ENCODE results near the gene LPIN3. TPM values are rescaled to one million over a fixed set of nuclear protein-coding genes. Genes with fewer than 3 reads are reported as not detected.

LPIN3 gene
- total and polyA plus RNA-seq, 2 of the 4 experiments (the other 2 are of a cell fraction) = 2.3 to 8.3 TPM

GRCh38 chr20:41394081-41394480 is 53.5 kb downstream of the LPIN3 start:
- Histone ChIP-seq H4K8ac (ENCODE audit: low read depth in 2 of 2, low read length in 2 of 2) (no peak overlapping the region), H3K4me3 (ENCODE audit: insufficient read depth, low read depth, low read length) (no peak overlapping the region), H3K4me1 (ENCODE audit: control insufficient read depth, insufficient read depth, low read length) (peaks cover 11% of the 10 kb centered on the region; the same call in 1 of the 2 replicates), H2BK5ac (ENCODE audit: low read depth, low read length, poor library complexity, severe bottlenecking) (no peak overlapping the region), H3K9ac (ENCODE audit: low read depth, low read length) (no peak overlapping the region), H3K9me3 (ENCODE audit: control insufficient read depth, insufficient read depth, low read length) (no peaks in the 10 kb centered on the region), H3K9me1 (ENCODE audit: insufficient read depth, low read length) (peaks cover 7% of the 10 kb centered on the region), H2AFZ (replicated peaks; ENCODE audit: low read length, poor library complexity) (peak overlapping the region; percentile 66), H3K14ac (replicated peaks; ENCODE audit: low read depth, low read length) (no peak overlapping the region), H3K27ac (ENCODE audit: insufficient read depth, low read length) (no peak overlapping the region), H3K79me1 (ENCODE audit: low read depth in 1 of 2, low read length in 2 of 2) (no peaks in the 10 kb centered on the region), H2BK20ac (ENCODE audit: low read depth, low read length) (no peak overlapping the region), H3K18ac (ENCODE audit: low read depth, low read length) (no peak overlapping the region), H3K4ac (ENCODE audit: low read depth, low read length) (no peak overlapping the region), H4K20me1 (ENCODE audit: insufficient read depth, low read length) (no peaks in the 10 kb centered on the region), H2AK9ac (replicated peaks; ENCODE audit: low read depth, low read length, poor library complexity) (no peak overlapping the region), H3K4me2 (ENCODE audit: low read depth, low read length) (no peak overlapping the region), H3K36me3 (ENCODE audit: control insufficient read depth, insufficient read depth, low read length) (no peaks in the 10 kb centered on the region), H3K56ac (ENCODE audit: extremely low read depth, insufficient read depth, low read length) (no peak overlapping the region), H3K27me3 (ENCODE audit: control insufficient read depth, insufficient read depth, low read length) (no peaks in the 10 kb centered on the region), H2BK15ac (ENCODE audit: low read depth, low read length) (no peak overlapping the region), H4K5ac (ENCODE audit: low read depth, low read length) (no peak overlapping the region), H2AK5ac (ENCODE audit: low read depth, low read length) (no peak overlapping the region), H3K23ac (ENCODE audit: low read depth, low read length) (no peak overlapping the region), H4K91ac (ENCODE audit: insufficient read depth, low read depth, low read length) (no peak overlapping the region), H2BK120ac (ENCODE audit: low read depth, low read length) (no peak overlapping the region)
- POLR2A ChIA-PET (ENCODE audit: unreplicated experiment) = no interaction called here
- CTCF ChIA-PET = no interaction called here
- in situ Hi-C loops (cut with MboI; ENCODE audit: low sequenced_read_pairs) (no loop called here), intact Hi-C loops (cut with micrococcal nuclease) (no loop called here), dilution Hi-C loops (cut with HindIII; ENCODE audit: low sequenced_read_pairs, unreplicated experiment) (no loop called here)
- BruUV-seq (replicated peaks) = no TSS peak
- TF ChIP-seq RAD21 (IDR thresholded peaks at IDR 0.05; ENCODE audit: low read length) (no peak), MXI1 (IDR thresholded peaks at IDR 0.05; ENCODE audit: borderline replicate concordance, low read depth, low read length) (no peak), CTCF (conservative IDR thresholded peaks at IDR 0.05; ENCODE audit: low read depth, low read length) (no peak), USF2 (IDR thresholded peaks at IDR 0.05; ENCODE audit: low read depth, low read length) (no peak), CHD1 (IDR thresholded peaks at IDR 0.05; ENCODE audit: low read depth, low read length) (no peak), RCOR1 (IDR thresholded peaks at IDR 0.05; ENCODE audit: insufficient replicate concordance, low read length) (no peak), NFE2L2 (IDR thresholded peaks at IDR 0.05; ENCODE audit: low read depth, low read length) (no peak), RFX5 (IDR thresholded peaks at IDR 0.05; ENCODE audit: low read depth, low read length) (no peak), CEBPB (IDR thresholded peaks at IDR 0.05; ENCODE audit: low read depth, low read length) (no peak)
- ATAC-seq (ENCODE audit: low read depth) (no peak), DNase-seq (no peak)
- WGBS, 2 experiments (ENCODE audit: extremely low coverage in 2 of 2, insufficient read length in 1 of 2) = 59% methylated on average over 2 of the region's 2 CpGs; no CpG with 5 or more reads in 1 of the 2 experiments

Measured in IMR-90 (cell line).